ENCODE measurements around the gene FAM131C.
"Not testable (repeated sequence)": the region's sequence is repeated elsewhere in the genome, so short reads cannot be mapped to it uniquely, and the experiment has no call there.

Gene FAM131C

GRCh38 chr1:16061989-16062686 lies 11.3 kb downstream of the FAM131C start:
- not testable (repeated sequence) for DNase-seq (ENCODE audit: low read depth in 4 of 4, low spot score in 1 of 4)

- no peak for DNase-seq (ENCODE audit: low read depth in 4 of 4, low spot score in 1 of 4)
These were observed 12.2 kb downstream of the FAM131C start for GRCh38 chr1:16061266-16061665.

- DNase-seq (ENCODE audit: low read depth in 4 of 4, low spot score in 1 of 4) = not testable (repeated sequence)
These were observed 14.9 kb downstream of the FAM131C start for GRCh38 chr1:16058394-16059120.

DNA sequence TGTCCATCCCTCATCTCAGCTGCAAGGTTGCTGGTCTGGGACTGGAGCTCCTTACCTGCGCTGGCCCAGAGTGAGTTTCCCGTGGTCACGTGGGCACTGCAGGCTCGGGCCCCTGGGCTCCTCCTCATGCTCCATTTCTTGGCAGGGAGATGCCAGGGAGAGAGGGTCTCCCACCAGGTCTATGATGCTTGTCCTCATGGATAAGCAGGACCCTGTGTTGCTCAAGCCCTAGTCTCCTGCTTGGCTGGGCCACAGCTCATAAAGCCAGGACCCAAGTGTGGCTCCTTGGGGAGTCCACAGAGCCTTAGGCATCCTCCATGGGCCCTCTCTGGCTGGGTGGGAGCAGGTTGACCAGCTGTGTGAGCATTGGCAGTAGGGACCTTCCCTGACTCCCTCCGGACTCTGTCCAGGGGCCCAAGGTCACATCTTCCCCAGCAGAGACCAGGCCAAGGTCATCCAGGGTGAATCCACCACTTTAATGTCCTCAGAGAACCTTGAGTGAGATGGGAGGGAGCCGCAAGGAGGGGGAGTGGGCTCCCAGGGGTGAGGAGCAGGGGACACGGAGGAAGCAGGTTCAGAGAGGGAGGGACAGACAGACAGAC lies 16.0 kb downstream of the FAM131C start:
- not testable (repeated sequence) for DNase-seq (ENCODE audit: low read depth in 4 of 4, low spot score in 1 of 4)

- DNase-seq (ENCODE audit: low read depth in 4 of 4, low spot score in 1 of 4) = not testable (repeated sequence)
These were observed 16.9 kb downstream of the FAM131C start for GRCh38 chr1:16056521-16056912.

GRCh38 chr1:16055613-16056520 lies 17.6 kb downstream of the FAM131C start:
- DNase-seq (ENCODE audit: low read depth in 4 of 4, low spot score in 1 of 4) = peak; percentile 35 to 87 (median 76)

DNA sequence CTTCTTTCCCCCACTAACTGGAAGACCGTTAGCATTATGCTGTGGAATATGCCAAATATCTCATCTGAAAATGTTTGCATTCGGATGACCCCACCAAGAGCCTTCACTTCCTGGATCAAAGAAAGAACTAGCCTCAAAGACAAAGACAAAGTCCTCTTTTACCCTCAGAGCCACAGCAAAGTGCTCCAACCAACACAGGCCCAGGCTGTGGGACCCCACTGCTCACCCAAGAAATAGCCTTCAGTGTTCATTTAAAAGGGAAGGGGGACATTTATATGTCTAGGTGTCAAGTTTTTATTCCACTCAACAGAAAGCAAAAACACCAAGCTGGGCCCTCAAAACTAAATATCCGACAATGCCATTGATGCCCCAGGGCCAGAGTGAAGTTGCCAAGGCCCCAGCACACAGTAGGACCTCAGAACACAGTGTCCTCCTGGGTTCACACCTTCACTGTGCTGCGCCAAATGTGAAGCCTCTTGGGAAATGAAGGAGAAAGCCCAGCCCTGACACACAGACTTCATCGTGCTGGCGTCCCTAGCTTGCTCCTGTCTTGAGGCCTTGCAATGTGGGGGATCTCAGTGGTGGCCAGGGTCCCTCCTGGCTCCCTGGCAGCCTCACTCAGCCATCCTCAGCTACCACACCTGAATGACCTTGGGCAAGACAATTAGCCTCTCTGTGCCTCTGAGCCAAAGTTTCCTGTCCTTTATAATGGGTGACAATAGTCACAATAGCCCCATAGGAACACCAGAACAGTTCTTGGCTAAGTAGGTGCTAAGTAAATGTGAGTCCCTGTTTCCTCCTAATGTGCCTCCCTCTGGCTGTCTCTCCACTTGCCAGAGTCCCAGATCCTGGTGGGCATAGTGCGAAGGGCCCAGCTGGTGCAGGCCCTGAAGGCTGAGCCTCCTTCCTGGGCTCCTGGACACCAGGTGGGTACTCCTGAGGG lies 18.6 kb downstream of the FAM131C start:
- DNase-seq (ENCODE audit: low read depth in 4 of 4, low spot score in 1 of 4) = no peak

GRCh38 chr1:16053781-16054502 lies 19.5 kb downstream of the FAM131C start:
- DNase-seq (ENCODE audit: low read depth in 4 of 4, low spot score in 1 of 4) = no peak

DNA sequence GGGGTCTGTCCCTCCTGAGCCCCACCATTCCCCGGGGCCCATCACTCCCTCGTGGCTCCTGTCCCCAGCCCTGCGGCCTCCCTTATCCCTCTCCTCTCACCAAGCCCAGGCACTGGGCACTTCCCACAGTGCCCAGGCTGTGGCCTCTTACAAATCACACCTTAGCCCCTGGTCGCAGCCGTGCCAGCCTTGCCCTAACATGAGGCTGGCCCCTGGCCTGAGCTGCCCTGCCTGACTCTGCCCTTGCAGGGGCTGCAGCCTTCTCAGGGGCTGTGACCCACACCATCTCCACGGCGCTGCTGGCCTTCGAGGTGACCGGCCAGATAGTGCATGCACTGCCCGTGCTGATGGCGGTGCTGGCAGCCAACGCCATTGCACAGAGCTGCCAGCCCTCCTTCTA lies 21.5 kb downstream of the FAM131C start:
- not testable (repeated sequence) for DNase-seq (ENCODE audit: low read depth in 4 of 4, low spot score in 1 of 4)

GRCh38 chr1:16051039-16051438 lies 22.4 kb downstream of the FAM131C start:
- no peak for DNase-seq (ENCODE audit: low read depth in 4 of 4, low spot score in 1 of 4)

GRCh38 chr1:16050328-16050727 lies 23.1 kb downstream of the FAM131C start:
- no peak for DNase-seq (ENCODE audit: low read depth in 4 of 4, low spot score in 1 of 4)

DNA sequence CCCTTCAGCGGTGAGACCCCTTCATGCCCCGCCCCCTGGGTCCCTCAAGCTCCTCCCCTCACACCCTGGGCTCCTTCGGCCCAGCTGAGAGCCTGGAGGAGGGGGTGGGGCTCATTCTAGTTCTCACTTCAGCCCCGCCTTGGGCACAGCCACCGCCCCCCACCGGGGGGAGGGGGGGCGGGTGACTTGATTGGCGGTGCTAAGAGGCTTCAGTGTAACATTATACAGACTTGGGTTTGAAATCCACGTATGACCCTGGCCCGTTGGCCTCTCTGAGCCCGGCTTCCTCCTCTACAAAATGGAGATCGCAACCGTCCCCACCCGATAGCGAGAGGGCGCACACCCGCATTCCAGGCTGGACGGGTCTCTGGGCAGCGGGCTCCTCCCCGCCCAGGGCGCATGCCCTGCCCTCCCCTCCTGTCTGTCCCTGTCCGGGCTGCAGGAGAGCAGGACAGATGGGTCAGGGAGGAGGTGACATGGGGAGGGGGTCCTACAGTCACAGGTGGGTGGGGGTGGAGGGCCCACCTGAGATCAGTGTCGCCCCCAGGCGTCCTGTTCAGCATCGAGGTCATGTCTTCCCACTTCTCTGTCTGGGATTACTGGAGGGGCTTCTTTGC lies 24.8 kb downstream of the FAM131C start:
- DNase-seq (ENCODE audit: low read depth in 4 of 4, low spot score in 1 of 4) = peak in 1 of 4 experiments; percentile 41

DNA sequence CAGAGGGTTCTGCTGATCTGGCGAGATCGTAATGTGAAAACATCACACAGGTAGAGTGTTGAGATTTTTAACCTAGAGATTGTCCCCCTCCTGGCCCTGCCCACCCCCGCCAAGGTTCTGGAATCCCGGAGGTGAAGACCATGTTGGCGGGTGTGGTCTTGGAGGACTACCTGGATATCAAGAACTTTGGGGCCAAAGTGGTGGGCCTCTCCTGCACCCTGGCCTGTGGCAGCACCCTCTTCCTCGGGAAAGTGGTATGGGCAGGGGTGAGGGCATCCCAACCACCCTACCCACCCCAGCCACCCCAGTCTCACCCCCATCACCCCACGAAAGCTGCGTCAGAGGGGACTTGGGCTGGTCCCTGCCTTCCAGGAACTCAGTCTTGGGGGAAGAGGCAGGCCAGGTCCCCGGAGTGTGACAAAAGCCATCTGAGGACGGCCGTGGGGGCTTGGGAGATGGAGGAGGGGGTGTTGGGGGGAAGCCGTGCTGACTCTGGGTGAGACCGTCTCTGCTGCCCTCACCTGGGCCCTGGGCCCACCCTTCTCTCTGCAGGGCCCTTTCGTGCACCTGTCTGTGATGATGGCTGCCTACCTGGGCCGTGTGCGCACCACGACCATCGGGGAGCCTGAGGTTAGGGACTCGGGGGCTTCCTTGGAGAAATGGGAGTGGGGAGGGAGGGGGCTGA lies 25.5 kb downstream of the FAM131C start:
- no peak for DNase-seq (ENCODE audit: low read depth in 4 of 4, low spot score in 1 of 4)

GRCh38 chr1:16046842-16047241 lies 26.6 kb downstream of the FAM131C start:
- no peak for DNase-seq (ENCODE audit: low read depth in 4 of 4, low spot score in 1 of 4)

DNA sequence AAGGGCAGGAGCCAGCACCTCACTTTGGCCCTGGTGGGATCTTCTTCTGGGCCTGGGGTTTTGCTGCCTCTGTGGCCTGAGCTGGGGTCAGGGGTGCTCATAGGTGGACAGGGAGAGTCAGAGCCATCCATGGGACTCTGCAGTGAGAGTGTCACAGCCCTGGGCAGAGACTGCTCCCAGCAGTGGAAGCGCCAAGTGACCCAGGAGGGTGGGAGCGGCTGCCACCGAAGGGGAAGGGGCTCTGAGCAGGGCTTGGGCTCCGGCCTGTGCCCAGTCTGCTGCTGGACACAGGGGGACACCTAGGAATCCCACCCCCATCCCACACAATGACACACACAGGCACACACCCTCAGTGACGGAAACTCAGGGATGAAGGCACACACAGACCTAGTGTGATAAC lies 29.5 kb downstream of the FAM131C start:
- DNase-seq (ENCODE audit: low read depth in 4 of 4, low spot score in 1 of 4) = no peak

- DNase-seq (ENCODE audit: low read depth in 4 of 4, low spot score in 1 of 4) = no peak
These were observed 29.9 kb downstream of the FAM131C start, which contains the start of gene CLCNKB for GRCh38 chr1:16043521-16043920. Gene CLCNKB, plus strand, starts transcription at chr1:16043782. Its CDS starts 711 bp downstream, at chr1:16044493.

DNA sequence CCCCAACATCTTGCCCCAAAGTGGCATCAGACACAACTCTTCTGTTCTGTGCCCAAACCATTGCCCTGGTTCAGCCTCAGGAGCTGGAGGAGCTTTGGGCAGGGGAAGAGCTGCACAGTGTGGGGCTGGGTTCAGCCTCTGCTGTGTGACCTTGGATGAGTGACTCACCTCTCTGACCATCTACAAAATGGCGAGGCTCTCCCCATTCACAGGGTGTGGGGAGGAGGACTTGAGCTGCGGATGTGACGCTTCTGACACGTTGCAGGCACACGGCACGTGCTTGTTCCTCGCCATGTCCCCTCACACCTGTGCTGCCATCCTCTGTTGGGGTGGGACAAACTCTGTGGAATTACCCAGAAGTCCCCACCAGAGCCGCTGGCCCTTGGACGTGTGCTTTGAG lies 30.8 kb downstream of the FAM131C start:
- not testable (repeated sequence) for DNase-seq (ENCODE audit: low read depth in 4 of 4, low spot score in 1 of 4)

- no peak for DNase-seq (ENCODE audit: low read depth in 4 of 4, low spot score in 1 of 4)
These were observed 31.4 kb downstream of the FAM131C start for GRCh38 chr1:16042096-16042495.

Data from stimulated activated CD4-positive, alpha-beta T cell treated with anti-CD3 and anti-CD28 coated beads, Interleukin-1b, Interleukin-23, amount 100 ng/mL, for 24 hours (primary cell).